Pulmonary artery endothelial cell (primary cell): ENCODE results near the gene VWC2L. TPM values are rescaled to one million over a fixed set of nuclear protein-coding genes. Genes with fewer than 3 reads are reported as not detected.

ENCODE experiments used
- DNase-seq: peaks from one replicate; pipeline ENCODE4 v3.0.0-alpha.2; 2011; ENCODE audit warnings: low read depth, low spot score
- total RNA-seq: library from RNA; depleted of rRNA; stranded (reverse); fragments of >200 nt; gene quantifications from 2 replicates; pipeline ENCODE4 v1.2.3, GENCODE V29; 2014

VWC2L gene
- not detected in 2 replicates for total RNA-seq

DNA sequence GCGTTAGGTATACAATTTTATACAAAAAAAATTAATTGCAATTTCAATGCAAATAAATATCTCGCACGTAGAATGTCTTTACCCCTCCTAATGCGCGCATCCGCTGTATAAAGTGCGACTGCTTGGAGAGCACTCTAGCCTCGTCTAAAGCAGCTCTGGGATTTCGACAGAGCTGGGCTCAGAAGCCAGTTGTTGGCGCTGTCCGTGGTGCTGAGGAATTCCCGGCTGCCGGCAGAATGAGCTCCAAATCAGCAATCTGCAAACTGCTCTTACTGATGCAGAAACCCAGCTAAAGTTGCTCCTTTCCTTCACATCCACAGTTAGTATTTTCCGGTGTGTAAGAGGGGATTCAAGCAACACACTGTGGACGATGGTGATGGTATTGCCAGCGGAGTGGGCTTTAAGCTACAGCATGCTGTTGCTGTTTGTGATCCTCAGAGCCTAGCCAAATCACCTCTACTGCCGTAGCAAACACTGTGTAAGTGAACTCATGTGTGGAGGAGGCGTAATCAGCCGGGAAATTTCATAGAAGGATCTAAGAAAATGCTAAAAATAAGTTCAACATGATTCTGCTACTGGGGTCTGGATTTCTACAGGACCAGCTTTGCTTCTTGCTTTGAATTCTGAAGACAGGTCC is at the start of gene VWC2L:
TSS of gene VWC2L (plus strand) at position 137 of the 637 bp plus-strand sequence. CDS start 3,140 bp downstream, outside the sequence.
- peak; percentile 4 for DNase-seq

DNA sequence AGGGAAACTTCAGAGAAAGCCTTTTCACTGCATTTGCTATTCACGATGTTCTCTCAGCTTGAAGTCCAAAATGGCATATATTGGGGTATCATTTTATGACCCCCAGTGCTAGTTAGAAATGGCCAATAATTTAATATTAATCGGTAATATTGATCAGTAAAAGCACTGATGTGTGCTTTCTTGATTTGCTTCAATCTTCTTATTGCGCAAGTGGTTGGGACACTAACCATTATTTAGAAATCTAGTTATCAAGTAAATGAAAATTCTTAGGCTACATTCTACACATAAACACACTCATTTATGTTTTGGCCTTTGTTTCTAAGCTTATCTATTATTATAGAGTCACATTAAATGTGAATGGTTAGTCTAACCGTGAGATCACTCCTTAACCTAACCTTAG is 49.7 kb upstream of the VWC2L start:
- no peak for DNase-seq

DNA sequence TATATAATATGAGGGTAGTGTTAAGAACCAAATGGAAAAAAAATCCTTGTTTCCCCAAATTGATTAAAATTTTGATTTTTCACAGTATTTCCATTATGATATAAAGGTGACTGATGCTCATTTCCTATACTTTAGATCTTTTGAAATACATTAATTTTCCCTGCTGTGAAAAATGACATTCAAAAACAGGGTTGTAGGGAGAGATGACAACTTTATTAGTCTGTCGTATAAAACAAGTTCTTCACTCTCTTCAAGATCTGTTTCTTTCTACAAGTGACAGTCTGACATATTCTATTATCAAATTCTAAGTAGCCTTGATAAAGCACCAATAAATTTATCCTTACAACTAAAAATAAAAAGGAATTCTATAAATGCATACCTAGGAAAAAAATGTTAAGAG is 45.3 kb upstream of the VWC2L start:
- DNase-seq = no peak

DNA sequence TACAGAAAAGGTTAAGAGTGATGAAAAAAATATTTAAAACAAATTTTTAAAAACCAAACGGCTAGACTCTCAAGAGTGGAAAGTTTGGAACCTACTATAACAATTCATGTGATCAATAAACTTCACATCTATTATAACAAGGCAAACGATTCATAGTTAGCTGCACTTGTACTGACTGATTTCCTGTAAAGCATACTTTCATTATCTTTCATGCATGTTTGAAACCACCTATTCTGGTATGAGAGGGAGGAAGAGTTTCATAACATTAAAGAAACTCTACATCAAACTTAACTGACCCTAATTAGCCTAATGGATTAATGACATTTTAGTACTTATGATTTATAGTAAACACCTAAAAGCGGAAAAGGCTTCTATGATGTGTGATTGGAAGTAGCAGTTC is 43.7 kb upstream of the VWC2L start:
- no peak for DNase-seq

DNA sequence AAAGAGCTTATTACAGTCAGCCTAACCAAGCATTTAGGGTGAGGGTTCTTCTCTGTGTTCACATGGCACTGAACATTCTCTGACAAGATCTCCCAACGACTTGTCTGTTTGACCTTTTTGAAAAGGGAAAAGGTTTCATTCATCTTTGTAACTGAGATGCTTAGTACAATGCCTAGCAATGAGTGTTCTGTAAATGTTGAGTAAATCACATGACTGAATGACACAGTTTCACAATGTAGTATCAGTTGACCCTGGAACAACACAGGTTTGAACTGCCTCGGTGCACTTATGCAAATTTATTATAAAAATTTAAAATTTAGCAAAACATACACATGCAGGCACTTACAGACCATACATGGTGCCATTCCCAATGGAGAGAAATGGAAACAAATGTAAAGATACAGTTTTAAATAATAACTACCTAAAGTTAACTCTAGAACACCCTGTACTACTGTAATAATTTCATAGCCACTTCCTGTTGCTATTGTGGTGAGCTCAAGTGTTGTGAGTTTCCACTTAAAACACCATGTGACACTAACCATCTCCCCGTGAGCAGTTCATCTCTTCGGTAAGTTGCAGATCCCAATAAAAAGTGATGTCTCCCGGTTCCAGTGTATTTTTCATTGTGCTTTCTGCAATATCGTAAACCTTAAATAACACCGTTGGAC is 34.1 kb upstream of the VWC2L start:
- no peak for DNase-seq

DNA sequence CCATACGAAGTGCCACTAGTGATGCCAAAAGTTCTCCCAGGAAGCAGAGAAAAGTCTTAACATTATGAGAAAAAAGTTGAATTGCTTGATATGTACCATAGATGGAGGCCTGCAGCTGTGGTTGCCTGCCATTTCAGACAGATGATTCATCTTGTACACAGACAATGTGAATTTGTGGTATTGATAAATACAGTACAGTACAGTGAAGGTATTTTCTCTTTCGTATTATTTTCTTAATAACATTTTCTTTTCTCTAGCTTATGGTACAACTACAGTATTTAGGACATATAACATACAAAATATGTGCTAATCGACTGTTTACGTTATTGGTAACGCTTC is 33.6 kb upstream of the VWC2L start:
- no peak for DNase-seq

DNA sequence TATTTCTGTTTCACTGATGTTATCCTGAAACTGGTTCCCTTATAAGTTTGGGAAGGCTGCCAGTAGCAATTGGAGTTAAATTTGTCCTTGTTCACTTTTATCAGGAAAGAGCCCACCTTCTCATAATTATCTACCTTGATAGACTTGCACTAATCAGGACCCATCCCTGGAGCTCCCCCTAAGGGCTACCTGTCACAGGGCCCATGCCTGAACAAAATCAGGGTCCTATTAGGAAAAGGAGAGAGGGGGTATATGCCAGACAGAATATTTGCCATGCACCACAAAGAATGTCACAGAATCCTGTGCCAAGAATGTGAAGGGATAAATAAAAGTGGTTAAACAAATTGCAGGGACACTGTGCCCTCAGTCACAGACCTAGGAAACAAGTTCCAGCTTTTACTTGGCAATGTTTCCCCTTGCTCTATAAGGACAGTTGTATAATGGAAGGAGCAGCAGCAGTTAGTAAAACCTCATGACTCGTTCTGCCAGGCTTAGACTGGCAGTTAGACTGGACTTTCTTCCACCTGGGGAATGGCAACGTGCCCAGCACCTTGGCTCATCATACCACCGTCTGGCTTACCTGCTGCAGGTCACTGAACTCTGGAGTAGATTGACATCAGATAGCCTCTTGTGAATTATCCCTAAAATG is 32.3 kb upstream of the VWC2L start:
- DNase-seq = no peak

DNA sequence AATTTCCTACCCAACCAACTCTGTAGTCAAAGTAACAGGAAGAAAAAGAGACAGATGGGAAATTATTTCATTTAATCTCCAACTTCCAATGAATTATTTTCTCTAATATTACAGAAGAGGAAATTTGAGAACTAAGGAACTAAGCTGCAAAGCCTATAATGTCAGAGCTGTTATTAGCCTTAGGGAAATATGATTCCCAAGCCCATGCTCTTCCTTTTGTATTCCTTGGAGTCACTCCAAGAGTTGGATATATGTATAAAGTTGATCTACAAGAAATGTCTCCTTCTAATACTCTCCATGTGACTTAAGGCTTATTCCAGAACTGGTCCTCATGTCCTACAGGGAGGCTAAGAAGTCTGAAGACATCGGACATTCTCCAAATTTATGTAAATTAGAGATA is 31.6 kb upstream of the VWC2L start:
- no peak for DNase-seq

DNA sequence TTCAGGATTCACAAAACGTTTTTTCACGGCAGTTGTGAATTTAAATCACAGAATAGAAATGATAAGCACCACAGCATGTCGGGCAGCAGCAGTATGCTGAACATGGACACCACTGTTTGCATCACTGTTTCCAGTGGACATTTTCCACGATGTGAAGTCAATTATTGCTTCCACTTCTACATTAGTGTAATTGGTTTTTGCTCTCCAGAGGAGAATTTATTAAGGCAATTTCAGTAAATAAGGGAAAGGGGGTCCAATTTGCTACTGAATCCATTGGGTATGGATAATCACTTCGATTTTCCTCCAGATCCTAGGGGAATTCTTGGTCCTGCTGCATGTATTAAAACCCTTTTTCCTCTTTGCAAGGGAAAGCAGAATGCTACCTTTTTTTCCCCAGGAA is 30.2 kb upstream of the VWC2L start:
- no peak for DNase-seq

DNA sequence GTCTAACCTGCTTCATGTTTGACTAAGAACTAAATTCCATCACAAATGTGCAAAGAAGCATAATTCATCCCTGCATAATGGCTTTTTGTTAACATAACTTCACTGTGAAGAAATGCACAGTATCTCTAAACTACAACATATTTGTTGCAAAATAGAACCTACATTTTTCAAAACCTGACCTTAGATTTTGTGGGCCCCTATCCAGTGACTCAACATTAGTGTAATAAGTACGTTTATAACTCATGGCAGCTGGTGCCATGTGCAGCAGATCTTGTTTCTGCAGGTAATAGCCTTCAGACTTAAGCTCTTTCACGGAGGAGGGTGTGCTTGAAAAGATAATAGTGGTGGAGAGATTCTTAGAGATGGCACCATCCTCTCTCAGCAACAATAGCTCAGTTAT is 28.6 kb upstream of the VWC2L start:
- no peak for DNase-seq

DNA sequence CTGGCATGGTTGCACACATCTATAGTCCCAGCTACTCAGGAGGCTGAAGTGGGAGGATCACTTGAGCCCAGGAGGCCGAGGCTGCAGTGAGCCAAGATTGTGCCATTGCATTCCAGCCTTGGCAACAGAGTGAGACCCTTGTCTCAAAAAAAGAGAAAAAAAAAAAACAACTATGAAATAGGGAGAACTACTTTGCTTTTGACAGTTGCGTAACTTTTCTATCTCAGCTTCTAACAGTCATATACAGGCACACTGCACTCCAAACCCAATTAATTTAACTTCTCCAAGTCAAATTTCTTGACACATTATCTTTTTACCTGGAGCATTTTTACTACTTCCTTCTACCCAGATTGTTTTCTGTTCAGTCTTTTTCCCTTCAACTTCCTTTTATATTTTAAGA is 24.1 kb upstream of the VWC2L start:
- DNase-seq = no peak

DNA sequence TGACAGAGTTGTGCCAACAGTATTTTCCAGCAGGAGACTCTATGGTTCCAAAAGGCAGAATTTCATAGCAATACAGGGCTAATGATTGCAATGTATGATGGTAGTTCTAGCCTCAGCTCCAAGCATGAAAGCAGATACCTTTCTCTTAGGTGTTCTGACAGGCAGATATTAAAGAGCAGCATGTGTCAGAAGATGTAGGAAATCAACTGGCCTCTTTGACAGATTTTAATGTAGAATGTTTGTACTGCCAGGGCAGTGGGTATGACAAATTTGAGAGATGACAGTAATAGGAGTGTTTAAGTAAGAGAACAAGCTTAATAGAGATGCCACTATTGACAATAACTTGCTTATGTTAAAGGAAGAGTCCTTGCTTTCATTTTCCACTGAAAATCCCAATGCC is 21.5 kb upstream of the VWC2L start:
- DNase-seq = no peak

DNA sequence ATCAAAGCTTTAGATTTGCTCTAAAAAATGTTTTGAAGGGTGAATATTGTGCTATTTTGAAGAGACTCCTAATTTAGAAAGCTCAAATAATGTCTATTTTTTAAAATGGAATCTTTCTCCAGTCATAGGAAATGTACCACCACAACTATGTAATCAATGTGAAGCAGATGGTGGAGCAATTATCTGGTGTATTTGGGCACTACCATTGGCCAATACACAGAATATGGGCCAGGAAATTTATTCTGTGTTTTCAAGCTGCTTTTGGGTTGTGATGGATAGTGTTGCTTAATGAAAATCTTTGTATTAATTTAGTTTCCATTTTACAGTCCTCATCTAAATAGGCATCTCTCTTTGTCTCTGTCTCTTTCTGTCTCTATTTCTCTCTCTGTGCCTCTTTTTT is 17.1 kb upstream of the VWC2L start:
- no peak for DNase-seq

DNA sequence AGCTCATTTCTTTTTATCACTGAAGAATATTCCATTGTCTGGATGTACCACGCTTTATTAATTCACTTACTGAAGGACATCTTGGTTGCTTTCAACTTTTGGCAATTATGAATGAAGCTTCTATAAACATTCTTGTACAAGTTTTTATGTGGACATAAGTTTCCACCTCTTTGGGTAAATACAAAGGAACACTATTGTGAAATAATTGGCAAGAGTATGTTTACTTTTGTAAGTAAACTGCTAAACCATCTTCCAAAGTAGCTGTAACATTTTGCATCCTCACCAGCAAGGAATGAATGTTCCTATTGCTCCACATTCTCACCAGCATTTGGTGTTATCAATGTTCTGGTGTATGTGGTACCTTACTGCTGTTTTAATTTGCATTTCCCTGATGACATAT is 15.8 kb upstream of the VWC2L start:
- DNase-seq = no peak

DNA sequence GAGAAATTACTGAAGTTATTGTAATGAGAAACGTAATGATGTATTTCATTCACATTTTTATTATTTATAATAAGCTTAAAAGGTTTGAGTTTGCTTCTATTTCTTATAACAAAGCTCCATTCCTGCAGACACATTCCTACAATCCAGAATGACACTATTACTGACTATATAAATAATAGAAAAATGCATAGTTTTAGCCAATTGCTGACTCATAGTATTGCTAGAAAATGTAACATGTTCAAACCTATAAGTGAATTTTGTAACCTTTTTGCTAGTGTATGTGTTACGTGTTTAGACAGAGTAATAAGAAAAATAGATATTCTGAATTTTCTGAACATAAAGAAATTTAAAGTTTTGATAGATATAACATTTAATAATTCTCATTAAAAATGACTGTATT is 9.3 kb upstream of the VWC2L start:
- DNase-seq = no peak

DNA sequence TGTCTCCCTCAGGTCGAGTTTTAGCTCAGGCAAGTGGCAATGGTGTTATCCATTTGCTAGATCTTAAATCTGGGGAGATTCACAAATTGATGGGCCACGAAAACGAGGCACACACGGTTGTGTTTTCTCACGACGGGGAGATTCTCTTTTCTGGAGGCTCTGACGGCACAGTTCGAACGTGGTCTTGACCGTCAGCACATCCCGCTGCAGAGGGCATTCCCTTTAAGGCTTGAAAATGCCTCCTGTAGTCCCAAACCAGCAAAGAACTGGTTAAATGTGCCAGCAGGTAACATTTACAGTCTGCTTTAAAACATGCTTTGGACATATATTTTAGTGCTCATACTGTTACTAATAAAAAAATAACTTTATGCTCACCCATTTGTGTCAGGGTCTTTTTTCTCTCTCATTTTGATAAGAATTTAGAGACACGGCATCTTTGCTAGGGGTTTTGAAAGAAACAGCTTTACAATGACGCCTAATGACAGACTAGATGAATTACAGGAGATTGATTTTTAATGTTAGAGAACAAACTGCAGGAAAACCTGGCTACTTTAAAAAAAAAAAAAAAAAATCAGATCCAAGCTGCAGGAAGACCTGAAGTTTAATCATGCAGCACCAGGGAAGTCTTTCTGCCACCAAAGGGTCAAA is 602 bp upstream of the VWC2L start:
- DNase-seq = no peak

DNA sequence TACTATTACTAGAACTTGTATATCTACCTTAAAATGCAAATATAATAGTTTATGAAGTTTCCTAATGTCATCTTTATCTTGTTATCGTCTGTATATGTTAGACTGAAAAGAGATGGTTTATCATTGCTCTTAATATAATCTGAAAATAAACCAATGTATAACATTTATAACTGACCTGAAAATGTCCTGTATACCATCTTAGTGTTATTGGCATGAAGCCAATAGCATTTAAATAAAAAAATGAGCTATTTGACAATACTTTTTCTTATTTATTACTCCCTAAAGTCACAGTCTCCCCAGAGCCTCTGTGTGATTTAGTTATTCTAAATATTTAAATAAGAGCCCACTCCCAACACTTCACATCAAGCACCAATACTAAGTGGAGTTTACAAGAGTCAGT is 1.8 kb downstream of the VWC2L start:
- no peak for DNase-seq

DNA sequence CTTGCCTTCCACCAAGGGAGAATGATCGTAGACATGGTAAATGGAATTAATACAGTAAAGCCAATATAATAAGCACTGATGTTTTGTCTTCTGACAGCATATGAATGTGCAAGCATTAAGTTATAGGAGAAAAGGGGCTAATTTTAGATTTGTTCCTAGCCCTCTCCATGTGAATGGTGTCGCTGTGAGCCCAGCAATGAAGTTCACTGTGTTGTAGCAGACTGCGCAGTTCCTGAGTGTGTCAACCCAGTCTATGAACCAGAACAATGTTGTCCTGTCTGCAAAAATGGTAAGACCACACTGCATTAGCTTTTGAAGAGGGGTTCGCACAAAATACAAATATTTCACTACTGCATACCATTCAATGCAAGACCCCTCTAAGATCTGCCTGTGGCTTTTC is 25.6 kb downstream of the VWC2L start:
- DNase-seq = no peak

DNA sequence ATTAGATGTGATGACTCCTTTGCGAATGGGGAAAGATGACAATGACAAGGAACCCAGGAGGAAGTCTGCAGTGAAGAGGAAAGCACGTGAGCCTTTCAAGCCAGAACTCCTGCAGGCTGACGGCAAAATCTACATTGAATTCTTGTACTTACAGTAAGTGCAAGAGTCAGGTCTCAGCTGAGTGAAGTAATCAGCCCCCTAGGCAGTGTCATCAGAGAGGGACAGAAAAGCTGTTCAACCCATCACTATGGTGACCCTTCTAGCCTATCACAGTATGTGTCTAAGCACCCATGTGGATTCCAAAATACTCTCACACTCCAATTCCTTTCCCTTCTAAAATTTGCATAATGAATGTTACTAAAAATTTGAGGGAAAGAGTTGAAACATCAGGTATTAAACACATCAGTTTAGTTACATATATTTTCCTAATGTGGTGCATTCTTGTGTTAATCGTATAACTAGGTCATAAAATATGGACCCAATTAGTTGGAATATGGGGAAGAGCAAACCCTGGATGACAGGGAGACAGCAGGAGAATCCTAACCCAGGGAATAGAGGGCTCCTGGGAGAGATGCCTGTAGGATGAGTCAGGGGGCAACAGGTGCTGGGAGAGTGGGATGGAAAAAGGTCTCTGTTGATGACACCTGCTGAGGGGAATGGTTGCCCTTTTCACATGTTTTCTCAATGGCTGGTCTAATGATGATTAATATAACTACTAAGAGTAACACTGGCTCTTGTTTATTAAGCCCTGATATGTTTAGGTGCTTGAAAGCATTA is 39.5 kb downstream of the VWC2L start:
- DNase-seq = no peak

DNA sequence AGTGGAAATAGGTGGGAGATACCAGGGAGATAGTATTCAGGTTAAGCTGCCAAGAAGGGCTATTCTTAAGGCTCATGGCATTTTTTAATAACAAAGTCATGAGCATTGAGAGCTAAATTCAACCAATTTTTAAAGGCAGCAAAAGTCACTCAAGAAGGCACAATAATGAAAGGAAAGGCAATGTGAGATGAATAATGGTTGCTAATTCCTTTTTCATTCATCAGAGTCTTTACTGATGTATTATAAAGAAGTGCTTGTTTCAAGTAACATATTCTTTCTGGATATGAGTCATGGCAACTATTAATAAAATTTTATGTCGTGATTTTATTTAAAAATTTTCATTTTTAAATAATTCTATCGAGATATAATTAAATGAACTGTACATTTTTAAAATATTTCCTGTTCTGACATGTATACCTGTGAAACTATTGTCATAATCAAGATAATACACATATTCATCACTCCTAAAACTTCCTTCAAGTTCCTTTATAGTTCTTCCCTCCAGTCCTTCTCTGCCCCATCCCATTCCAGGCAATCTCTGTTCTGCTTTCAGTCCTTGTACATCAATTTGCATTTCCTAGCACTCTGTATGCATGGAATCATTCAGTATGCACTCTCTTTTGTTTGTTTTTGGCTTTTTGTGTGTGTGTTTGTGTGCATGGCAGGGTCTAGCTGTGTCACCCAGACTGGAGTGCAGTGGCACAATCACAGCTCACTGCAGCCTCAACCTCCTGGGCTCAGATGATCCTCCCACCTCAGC is 40.8 kb downstream of the VWC2L start:
- no peak for DNase-seq
